Thymus (tissue), 11 donors: ENCODE results near the gene DEDD2. TPM values are rescaled to one million over a fixed set of nuclear protein-coding genes. Genes with fewer than 3 reads are reported as not detected.

Experiments used
- DNase-seq, 9 donors: peaks; one replicate each; pipeline ENCODE4 v3.0.0-alpha.2; 2013; ENCODE audit warnings: low spot score in 9 of 9, low read depth in 6 of 9, missing footprints in 1 of 9
- H3K27ac ChIP-seq, 2 donors: one replicate each; pipeline ENCODE4 v1.5.1; 2013; ENCODE audit warnings: control low read depth in 1 of 2, low read depth in 1 of 2, low read length in 1 of 2, mild to moderate bottlenecking in 1 of 2, moderate library complexity in 1 of 2
- H3K27me3 ChIP-seq, 2 donors: one replicate each; pipeline ENCODE4 v1.5.1; 2013; ENCODE audit warnings: low read length in 1 of 2; ENCODE audit not compliant: control insufficient read depth in 2 of 2, insufficient read depth in 1 of 2
- H3K36me3 ChIP-seq, 2 donors: one replicate each; pipeline ENCODE4 v1.5.1; 2013; ENCODE audit warnings: low read length in 1 of 2, mild to moderate bottlenecking in 1 of 2, moderate library complexity in 1 of 2; ENCODE audit not compliant: control insufficient read depth in 2 of 2, insufficient read depth in 2 of 2
- H3K4me1 ChIP-seq, 2 donors: one replicate each; pipeline ENCODE4 v1.5.1; 2013; ENCODE audit warnings: low read length in 2 of 2; ENCODE audit not compliant: control insufficient read depth in 2 of 2, insufficient read depth in 2 of 2
- H3K4me3 ChIP-seq, 2 donors: one replicate each; pipeline ENCODE4 v1.5.1; 2013; ENCODE audit warnings: low read length in 2 of 2, control low read depth in 1 of 2, mild to moderate bottlenecking in 1 of 2
- H3K9me3 ChIP-seq, 2 donors: one replicate each; pipeline ENCODE4 v1.5.1; 2013; ENCODE audit warnings: low read length in 1 of 2, mild to moderate bottlenecking in 1 of 2; ENCODE audit not compliant: control insufficient read depth in 2 of 2, insufficient read depth in 1 of 2
- WGBS: extraction: QIAGEN DNeasy Blood & Tissue Kit; methylation state at CpG from one replicate; pipeline ENCODE4 v1.1.7; 2013; 5-methylcytosine and 5-hydroxymethylcytosine counted together
- polyA plus RNA-seq: library from polyadenylated mRNA; stranded (reverse); fragments of 200-250 nt; gene quantifications from one replicate; pipeline ENCODE4 v1.2.3, GENCODE V29; 2013
- total RNA-seq: library from RNA; stranded (reverse); fragments of 120-200 nt; gene quantifications from one replicate; pipeline ENCODE4 v1.2.4, GENCODE V29; 2013
- donor health status: healthy.

The DEDD2 gene
- total and polyA plus RNA-seq, 2 donors: 30.1 to 36.9 TPM

DNA sequence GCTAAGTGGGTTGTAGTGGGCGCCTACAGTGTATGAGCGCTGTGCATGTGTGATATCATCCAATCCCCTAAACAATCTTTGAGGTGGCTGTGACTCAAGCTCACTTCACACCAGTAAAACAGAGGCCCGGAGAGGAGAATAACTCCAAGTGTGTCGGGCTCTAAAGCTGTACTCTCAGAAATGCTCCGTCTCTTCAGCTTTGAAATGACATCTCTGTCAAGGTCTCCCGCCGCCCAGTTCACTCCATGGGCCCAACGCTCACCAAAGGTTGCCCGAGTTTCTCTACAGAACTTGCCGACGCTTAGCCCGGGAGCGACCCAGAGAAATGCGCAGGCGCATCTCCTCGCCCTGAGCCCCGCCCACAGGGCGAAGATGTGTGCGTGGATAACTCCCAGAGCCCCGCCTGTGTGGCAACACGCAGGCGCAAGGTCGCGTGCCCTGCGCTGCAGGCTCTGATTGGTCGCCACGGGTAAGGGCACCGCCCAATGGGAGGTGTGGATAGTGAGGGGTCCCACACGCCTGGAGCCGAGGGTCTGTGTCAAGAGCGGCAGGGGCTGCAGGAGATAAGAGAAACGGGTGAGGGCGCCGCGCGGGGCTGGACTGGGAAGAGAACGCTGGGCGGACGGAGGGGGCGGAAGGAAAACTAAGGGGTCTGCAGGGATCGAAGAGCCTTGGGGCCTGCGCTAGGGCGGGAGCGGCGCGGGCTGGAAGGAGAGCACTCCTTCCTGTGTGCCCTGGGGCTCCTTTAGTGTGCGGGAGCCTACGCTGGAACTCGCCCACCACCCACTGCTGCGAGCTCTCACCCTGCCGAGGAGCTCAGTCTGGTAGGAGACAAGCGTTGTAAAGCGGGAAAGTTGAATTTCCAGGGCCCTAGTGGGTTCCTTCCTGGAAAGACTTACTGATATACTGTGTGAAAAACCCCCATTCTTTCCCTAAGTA, 2.6 kb upstream of the DEDD2 start, which contains the start of gene ZNF526:
TSS of gene ZNF526 (plus strand) at position 501 of the 939 bp plus-strand sequence. CDS start 4,092 bp downstream, outside the sequence.
- 2% methylated on average over 53 of the region's 53 CpGs for WGBS
- H3K4me1 ChIP-seq: peaks cover 32 to 50% of the 10 kb centered on the region in 2 donors

DNA sequence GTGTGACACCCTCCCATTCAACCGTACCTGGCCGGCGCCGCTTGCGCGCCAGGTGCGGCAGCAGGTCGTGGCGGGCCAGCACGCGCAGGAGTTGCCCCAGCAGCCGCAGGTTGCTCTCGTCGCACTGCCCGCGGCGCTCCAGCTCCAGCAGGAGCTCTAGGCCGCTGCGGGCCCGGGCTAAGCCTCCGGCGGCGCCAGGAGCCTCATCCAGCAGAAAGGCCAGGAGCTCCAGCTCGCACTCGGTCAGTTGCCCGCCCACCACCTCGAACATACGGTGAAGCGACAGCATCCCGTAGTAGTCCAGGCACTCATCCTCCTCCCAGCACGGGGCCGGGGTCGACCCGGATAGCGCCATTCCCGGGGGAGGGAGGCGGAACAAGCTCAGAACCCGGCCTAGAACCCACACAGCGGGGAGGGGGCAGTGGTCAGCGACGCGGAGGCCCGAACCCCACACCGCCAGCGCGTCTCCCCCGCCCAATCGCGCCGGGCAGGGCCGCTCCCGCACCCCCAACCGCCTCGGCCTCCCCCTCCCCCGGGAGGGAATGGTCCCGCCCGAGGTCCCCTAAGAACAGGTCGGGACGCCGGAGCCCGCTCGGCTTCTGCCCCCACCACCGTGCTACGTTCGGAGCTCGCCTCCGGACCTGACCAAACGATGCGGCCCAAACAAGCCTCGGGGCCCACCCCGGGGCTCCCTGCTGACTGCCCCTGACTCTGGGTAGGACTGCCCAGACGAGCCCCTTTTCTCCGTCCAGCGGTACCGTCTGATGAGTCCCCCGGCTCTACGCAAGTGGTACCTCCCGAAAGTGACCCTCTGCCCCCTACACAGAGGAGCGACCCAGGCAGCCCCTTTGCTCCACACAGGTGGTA, 591 bp downstream of the DEDD2 start:
- Histone ChIP-seq H3K9me3 (peaks cover 0 to 4% of the 10 kb centered on the region in 2 donors), H3K27ac (peak overlapping the region; percentile 84 to 85), H3K36me3 (peaks cover 31 to 35% of the 10 kb centered on the region in 2 donors), H3K27me3 (no peaks in the 10 kb centered on the region), H3K4me1 (peaks cover 37 to 51% of the 10 kb centered on the region in 2 donors), H3K4me3 (peak overlapping the region; percentile 79 to 98)
- WGBS: under 1% methylated on average over 79 of the region's 79 CpGs
- peak in 2 of 9 donors; percentile 51 to 52 for DNase-seq

More for the DNA sequence above, 2.6 kb upstream of the DEDD2 start, which contains the start of gene ZNF526:
- peak; percentile 95 to 99 (median 97) for DNase-seq
- Histone ChIP-seq H3K36me3 (peaks cover 18 to 19% of the 10 kb centered on the region in 2 donors), H3K27me3 (no peaks in the 10 kb centered on the region), H3K27ac (peak within 1 kb of the TSS; percentile 87 to 98), H3K9me3 (peaks cover 0 to 4% of the 10 kb centered on the region in 2 donors), H3K4me3 (peak within 1 kb of the TSS; percentile 65 to 87)

DNA sequence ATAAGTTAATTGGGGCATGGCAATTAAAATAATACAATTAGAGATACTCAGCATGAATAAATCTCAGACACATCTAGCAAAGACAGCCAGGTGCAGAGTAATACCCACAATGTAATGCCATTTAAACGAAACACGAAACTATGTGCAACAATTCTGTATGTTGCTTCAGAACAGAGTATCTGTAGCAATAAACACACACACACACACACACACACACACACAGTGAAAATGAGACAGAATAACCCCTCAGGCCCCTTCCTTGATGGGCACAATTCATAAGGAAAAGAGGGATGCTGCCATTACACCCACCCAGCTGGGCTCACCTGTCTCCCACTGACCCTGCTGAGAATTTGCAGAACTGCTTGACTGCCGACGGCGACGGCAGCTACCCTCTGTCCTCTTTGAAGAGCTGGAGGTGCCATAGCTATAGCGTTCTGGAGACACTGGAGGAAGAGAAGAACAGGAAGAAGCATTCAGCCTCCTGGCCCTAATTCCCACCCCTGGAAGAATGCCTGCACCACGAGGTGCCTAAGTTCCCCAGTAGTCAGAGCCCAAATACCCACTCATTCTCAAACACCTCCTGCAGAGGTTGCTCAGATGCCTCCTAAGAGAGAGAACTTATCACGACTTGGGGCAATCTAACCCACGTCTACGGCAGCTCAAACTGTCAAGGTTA, 2.5 kb downstream of the DEDD2 start:
- Histone ChIP-seq H3K4me3 (no peak overlapping the region), H3K27me3 (no peaks in the 10 kb centered on the region), H3K9me3 (peaks cover 0 to 4% of the 10 kb centered on the region in 2 donors), H3K4me1 (peaks cover 27 to 40% of the 10 kb centered on the region in 2 donors), H3K27ac (no peak overlapping the region), H3K36me3 (peaks cover 41 to 47% of the 10 kb centered on the region in 2 donors)
- no peak for DNase-seq
- 93% methylated on average over 11 of the region's 11 CpGs for WGBS

DNA sequence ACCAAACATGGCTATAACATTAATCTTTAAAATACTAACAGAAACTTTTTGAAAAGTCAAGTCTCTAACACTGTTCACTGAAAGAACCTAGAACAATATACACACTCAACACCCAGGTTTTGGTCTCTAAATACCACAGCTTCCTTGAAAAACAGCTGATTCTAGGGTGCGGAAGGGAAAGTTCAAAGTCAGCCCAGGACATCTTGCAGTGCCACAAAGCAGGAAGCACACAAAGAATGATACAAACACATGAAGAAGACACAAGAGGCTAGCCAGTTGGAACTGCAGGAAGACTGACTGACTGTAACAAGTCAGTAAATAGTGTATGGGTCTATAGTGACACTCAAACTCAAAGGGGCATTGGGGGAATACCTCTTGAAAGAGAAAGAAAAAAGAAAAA, 4.6 kb downstream of the DEDD2 start:
- 83% methylated on average over 1 of the region's 1 CpG for WGBS
- Histone ChIP-seq H3K4me1 (peaks cover 20 to 23% of the 10 kb centered on the region in 2 donors), H3K36me3 (peaks cover 61 to 67% of the 10 kb centered on the region in 2 donors)

DNA sequence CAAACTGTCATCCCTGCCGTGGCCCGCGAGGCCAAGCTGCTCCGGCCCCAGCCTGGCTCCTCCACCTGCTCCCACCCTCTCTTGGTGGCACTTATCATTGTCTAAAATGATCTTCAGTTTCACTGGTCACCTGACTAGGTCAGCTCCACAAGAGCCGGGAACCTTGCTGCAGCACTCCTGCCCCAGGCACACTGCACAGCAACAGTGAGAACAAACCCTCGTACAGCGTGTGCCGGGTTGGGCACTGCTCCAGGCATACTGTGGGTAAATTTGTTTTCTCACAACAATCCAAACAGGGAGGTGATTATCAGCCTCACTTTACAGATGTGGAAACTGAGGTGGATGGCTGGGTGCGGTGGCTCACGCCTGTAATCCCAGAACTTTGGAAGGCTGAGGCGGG, 8.9 kb downstream of the DEDD2 start:
- Histone ChIP-seq H3K27me3 (no peaks in the 10 kb centered on the region), H3K9me3 (no peaks in the 10 kb centered on the region), H3K36me3 (peaks cover 82 to 86% of the 10 kb centered on the region in 2 donors), H3K4me3 (no peak overlapping the region), H3K4me1 (peaks cover 0 to 8% of the 10 kb centered on the region in 2 donors), H3K27ac (no peak overlapping the region)
- DNase-seq: no peak
- WGBS: 98% methylated on average over 11 of the region's 11 CpGs

More for the DNA sequence above, 4.6 kb downstream of the DEDD2 start:
- H3K27ac ChIP-seq: no peak overlapping the region
- H3K9me3 ChIP-seq: no peaks in the 10 kb centered on the region
- H3K27me3 ChIP-seq: no peaks in the 10 kb centered on the region
- no peak overlapping the region for H3K4me3 ChIP-seq
- no peak for DNase-seq

DNA sequence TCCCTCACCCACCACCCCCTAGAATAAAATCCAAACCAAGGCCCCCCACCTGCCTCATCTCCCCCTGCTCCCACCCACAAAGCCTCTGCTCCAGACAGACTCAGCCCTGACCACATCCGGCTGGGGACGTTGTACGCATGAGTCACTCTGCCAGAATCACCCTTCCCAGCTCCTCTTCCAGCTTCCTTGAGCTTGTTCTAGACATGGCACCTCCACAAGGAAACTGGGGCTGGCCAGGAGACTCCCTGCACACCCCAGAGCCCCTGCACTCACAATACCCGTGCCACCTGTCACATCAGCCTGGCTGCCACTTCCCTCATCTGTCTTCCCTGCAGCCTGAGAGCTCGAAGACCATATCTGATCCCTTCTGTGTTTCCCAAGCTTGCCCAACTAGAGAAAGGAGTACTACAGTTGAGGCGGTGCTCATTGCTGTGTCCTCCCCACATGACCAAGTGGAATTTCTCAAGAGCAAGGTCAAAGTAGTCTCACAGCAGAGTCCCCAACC, 9.7 kb downstream of the DEDD2 start:
- Histone ChIP-seq H3K4me1 (peaks cover 0 to 11% of the 10 kb centered on the region in 2 donors), H3K36me3 (peaks cover 81 to 86% of the 10 kb centered on the region in 2 donors), H3K27ac (no peak overlapping the region), H3K27me3 (no peaks in the 10 kb centered on the region), H3K9me3 (no peaks in the 10 kb centered on the region), H3K4me3 (no peak overlapping the region)
- no peak for DNase-seq
- whole genome bisulfite sequencing: 82% methylated on average over 6 of the region's 6 CpGs

DNA sequence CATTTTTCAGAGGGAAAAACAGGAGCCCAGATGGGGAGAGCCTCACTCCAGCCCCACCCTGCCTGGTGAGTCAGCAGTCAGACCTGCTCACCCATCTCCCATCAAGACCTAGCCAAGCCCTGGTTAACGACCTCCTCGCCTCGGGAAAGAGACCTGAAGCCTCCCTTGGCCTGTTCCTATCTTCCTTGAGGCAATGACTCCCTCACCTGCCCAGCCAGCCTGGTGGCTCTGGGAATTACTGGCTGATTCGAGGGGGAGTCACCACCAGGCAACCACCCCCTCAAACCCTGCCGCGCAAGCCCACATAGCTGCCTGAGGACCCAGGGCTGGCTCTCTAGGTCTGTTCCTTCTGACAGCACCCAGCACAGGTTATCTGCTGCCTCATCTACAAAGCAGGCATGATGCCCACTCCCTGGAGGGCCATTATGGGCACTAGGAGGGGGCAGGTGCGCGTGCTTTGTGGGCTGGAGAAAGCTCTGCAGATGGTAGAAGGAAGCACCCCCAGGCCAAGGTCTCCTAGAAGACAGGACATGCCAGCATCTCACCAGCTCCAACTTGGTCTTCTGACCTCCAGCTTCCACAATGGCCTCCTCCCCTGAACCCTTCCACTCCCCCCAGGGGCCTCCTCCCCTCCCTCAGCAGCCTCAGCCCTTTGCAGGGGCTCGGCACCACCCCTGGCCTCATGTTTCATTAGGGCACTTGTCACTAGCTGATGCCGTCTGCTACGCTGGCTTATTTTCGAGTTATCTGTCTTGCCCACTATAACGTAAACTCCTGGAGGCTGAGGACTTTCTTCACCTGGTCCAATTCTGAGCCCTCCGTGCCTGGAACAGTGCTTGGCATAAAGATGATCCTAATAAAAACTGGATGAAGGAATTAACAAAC, 10.4 kb downstream of the DEDD2 start:
- Histone ChIP-seq H3K4me1 (peaks cover under 1 to 18% of the 10 kb centered on the region in 2 donors), H3K36me3 (peaks cover 83 to 84% of the 10 kb centered on the region in 2 donors), H3K4me3 (no peak overlapping the region), H3K27ac (no peak overlapping the region), H3K27me3 (no peaks in the 10 kb centered on the region), H3K9me3 (no peaks in the 10 kb centered on the region)
- DNase-seq: no peak
- WGBS: 95% methylated on average over 14 of the region's 14 CpGs
